Central memory CD8-positive, alpha-beta T cell (primary cell): ENCODE data around the gene TRRAP.
"Not testable (repeated sequence)": the region's sequence is repeated elsewhere in the genome, so short reads cannot be mapped to it uniquely, and the experiment has no call there.

Source experiments
- ATAC-seq: fragments of 150-1000 bp; cut with Tn5 transposase; replicated peaks from 2 replicates; pipeline ENCODE4 v1.10.0; 2022; ENCODE audit warnings: mild to moderate bottlenecking, moderate FRiP score, moderate number of reproducible peaks; ENCODE audit not compliant: poor library complexity, severe bottlenecking; ENCODE audit errors: extremely low read depth
- DNase-seq, 2 donors: peaks; one replicate each; pipeline ENCODE4 v3.0.0; 2021; ENCODE audit warnings: low spot score in 2 of 2
- H3K27ac Mint-ChIP-seq: one replicate; pipeline ENCODE4 v1.8.0; 2022; ENCODE audit warnings: low read depth, mild to moderate bottlenecking, moderate library complexity, mixed read lengths
- H3K27me3 Mint-ChIP-seq: one replicate; pipeline ENCODE4 v1.8.0; 2022; ENCODE audit warnings: mixed read lengths
- H3K36me3 Mint-ChIP-seq: one replicate; pipeline ENCODE4 v1.8.0; 2022; ENCODE audit warnings: mild to moderate bottlenecking, moderate library complexity, mixed read lengths; ENCODE audit not compliant: insufficient read depth
- H3K4me1 Mint-ChIP-seq: one replicate; pipeline ENCODE4 v1.8.0; 2022; ENCODE audit warnings: mixed read lengths
- H3K4me3 Mint-ChIP-seq: one replicate; pipeline ENCODE4 v1.8.0; 2022; ENCODE audit warnings: mild to moderate bottlenecking, moderate library complexity, mixed read lengths
- H3K9me3 Mint-ChIP-seq: one replicate; pipeline ENCODE4 v1.8.0; 2022; ENCODE audit warnings: mixed read lengths

TRRAP gene

DNA sequence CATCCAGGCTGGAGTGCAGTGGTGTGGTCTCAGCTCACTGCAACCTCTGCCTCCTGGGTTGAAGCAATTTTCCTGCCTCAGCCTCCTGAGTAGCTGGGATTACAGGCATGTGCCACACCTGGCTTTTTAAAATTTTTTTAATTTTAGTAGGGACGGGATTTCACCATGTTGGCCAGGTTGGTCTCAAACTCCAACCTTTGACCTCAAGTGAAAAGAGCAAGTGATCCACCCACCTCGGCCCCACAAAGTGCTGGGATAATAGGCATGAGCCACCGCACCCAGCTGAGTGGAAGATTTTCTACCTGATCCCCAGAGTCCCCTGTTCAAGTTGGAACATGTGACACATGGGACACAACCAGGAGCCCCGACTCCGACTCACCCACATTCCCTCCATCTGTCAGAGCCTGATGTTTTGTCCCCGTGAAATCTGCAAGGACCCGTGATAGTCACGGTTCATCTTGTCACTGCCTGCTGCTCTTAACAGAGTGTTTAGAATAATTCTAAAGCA lies 161.1 kb downstream of the TRRAP start:
- H3K4me1 Mint-ChIP-seq, result no peaks in the 10 kb centered on the region
- H3K27me3 Mint-ChIP-seq, result no peaks in the 10 kb centered on the region
- no peaks in the 10 kb centered on the region for H3K9me3 Mint-ChIP-seq
- H3K4me3 Mint-ChIP-seq, result no peak overlapping the region
- ATAC-seq, result no peak
- DNase-seq, result no peak
- no peak overlapping the region for H3K27ac Mint-ChIP-seq
- peaks cover 59% of the 10 kb centered on the region for H3K36me3 Mint-ChIP-seq

DNA sequence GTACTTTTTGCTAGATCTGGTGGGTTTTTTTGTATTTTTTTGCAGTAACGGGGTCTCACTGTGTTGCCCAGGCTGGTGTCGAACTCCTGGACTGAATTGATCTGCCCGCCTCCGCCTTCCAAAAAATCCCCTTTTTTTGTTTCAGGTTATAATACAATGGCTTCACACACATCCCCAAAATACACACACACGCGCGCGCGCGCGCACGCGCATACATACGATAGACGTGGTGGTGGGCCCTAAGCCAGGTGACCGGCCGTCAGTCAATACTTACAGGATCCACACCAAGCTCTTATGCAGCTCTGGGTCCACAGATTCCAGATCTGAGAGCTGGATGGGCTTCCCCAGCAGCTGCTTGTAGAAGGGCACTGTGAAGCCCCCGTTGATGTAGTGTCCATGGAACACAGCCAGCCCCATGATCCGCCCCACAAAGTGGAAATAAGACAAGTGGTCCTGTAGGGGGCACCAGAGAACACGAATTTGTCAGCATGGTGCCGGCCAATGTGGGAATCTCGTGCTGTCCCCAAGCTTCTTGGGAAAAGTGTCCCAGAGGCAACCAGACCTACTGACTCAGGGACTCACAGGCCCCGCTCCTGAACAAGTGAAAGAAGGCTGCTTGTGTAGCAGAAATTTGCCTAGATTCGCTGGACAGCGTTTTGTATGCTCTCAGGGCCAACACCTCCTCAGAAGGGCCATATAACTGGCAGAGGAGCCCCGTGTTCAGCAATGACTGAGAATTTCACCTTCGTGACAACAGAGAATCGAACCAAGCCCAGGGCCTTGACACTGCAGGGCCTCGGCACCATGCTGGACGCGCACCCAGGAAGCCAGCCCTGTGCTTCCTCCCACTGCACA lies 162.0 kb downstream of the TRRAP start:
- Mint-ChIP-seq H3K4me1 (no peaks in the 10 kb centered on the region), H3K4me3 (no peak overlapping the region), H3K27me3 (no peaks in the 10 kb centered on the region), H3K36me3 (peaks cover 65% of the 10 kb centered on the region), H3K9me3 (no peaks in the 10 kb centered on the region), H3K27ac (no peak overlapping the region)
- ATAC-seq (peak; percentile 32), DNase-seq (peak; percentile 25 to 39)

DNA sequence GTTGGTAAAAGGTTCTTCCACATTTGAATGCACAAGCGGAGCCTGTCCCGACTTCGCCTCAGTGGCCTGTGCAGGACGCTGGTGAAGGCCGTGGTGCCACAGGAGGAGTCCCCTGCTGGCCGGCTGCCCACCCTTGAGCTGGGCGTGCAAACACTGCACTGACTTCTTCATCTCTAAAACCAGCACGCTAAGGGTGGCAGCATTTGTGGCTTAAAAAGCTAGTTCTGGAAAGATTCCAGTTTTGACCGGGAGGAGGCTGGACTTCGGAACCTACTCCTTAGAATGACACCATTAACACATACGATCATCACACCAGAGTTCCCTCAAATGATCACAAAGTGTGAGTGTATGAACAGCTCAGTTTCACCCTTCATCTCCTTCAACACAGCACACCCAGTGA lies 163.2 kb downstream of the TRRAP start:
- ATAC-seq (no peak), DNase-seq (no peak)
- Mint-ChIP-seq H3K4me1 (no peaks in the 10 kb centered on the region), H3K27me3 (no peaks in the 10 kb centered on the region), H3K4me3 (no peak overlapping the region), H3K27ac (no peak overlapping the region), H3K9me3 (no peaks in the 10 kb centered on the region), H3K36me3 (peaks cover 65% of the 10 kb centered on the region)

DNA sequence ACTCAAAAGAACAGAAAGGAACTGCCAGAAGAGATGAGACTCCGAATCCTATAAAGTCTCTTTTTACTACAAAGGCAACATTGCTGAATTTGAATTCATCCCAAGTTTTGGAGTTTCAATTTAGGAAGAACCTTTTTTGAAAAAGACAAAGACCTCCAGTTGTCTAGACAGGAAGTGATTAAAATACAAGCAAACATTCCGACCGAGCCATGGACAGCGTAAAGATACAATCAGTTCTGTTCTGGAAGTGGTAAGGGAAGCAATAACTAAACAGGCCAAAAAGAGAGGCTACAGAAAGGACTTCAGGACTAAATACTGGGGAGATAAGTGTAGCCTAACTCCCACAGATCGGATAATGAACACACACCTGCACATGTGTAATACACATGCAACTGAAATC lies 164.6 kb downstream of the TRRAP start:
- DNase-seq, result no peak
- Mint-ChIP-seq H3K9me3 (no peaks in the 10 kb centered on the region), H3K36me3 (peaks cover 61% of the 10 kb centered on the region), H3K27ac (no peak overlapping the region), H3K4me3 (no peak overlapping the region), H3K4me1 (no peaks in the 10 kb centered on the region), H3K27me3 (no peaks in the 10 kb centered on the region)
- no peak for ATAC-seq

DNA sequence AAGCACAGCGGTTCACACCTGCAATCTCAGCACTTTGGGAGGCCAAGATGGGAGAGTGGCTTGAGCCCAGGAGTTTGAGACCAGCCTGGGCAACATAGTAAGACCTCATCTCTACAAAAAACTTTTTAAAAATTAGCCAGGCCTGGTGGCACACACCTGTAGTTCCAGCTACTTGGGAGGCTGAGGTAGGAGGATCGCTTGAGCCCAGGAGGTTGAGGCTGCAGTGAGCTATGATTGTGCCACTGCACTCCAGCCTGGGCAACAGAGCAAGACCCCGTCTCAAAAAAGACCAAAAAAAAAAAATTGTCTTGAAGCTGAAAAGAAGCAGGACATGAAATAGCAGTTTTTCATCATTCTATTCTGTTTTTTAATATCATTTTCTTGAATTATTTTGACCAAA lies 166.5 kb downstream of the TRRAP start:
- not testable (repeated sequence) for H3K4me1 Mint-ChIP-seq, H3K4me3 Mint-ChIP-seq, DNase-seq, H3K27ac Mint-ChIP-seq, H3K9me3 Mint-ChIP-seq, ATAC-seq, H3K27me3 Mint-ChIP-seq
- peaks cover 70% of the 10 kb centered on the region for H3K36me3 Mint-ChIP-seq

DNA sequence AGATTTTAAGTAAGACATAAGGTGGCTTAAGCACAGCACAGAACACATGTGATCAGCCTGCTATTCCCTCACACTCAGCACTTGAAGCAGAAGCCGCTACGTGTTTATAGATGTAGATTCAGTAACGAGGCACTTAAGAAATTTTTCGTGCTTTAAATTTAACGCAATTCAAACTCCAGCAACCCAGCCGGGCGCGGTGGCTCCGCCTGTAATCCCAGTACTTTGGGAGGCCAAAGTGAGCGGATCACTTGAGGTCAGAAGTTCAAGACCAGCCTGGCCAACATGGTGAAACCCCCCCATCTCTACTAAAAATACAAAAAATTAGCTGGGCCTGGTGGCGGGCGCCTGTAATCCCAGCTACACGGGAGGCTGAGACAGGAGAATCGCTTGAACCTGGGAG lies 167.9 kb downstream of the TRRAP start:
- not testable (repeated sequence) for H3K9me3 Mint-ChIP-seq, H3K27me3 Mint-ChIP-seq, H3K4me1 Mint-ChIP-seq, H3K27ac Mint-ChIP-seq, ATAC-seq, H3K4me3 Mint-ChIP-seq, DNase-seq
- H3K36me3 Mint-ChIP-seq, result peaks cover 66% of the 10 kb centered on the region

DNA sequence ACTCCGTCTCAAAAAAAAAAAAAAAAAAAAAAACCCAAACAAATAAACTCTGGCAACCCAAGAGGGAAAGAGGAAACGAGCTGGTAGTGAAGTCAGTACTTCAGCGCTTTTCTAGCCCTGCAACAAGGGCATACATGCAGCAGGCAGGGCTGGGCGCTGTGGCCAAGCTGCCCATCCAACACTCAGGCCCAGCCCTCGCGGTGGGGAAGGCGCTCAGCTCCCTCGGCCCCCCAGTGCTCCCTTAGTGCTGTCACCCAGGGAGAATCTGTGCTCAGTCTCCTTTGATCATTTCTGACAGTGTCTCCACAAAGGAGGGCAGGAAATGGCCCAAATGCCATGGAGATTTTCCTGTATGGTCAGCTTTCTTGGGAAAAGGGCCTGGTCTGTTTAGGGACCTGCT lies 168.4 kb downstream of the TRRAP start:
- Mint-ChIP-seq H3K9me3 (no peaks in the 10 kb centered on the region), H3K27me3 (no peaks in the 10 kb centered on the region), H3K4me3 (no peak overlapping the region), H3K4me1 (no peaks in the 10 kb centered on the region), H3K27ac (no peak overlapping the region), H3K36me3 (peaks cover 66% of the 10 kb centered on the region)
- ATAC-seq, result no peak
- DNase-seq, result no peak

DNA sequence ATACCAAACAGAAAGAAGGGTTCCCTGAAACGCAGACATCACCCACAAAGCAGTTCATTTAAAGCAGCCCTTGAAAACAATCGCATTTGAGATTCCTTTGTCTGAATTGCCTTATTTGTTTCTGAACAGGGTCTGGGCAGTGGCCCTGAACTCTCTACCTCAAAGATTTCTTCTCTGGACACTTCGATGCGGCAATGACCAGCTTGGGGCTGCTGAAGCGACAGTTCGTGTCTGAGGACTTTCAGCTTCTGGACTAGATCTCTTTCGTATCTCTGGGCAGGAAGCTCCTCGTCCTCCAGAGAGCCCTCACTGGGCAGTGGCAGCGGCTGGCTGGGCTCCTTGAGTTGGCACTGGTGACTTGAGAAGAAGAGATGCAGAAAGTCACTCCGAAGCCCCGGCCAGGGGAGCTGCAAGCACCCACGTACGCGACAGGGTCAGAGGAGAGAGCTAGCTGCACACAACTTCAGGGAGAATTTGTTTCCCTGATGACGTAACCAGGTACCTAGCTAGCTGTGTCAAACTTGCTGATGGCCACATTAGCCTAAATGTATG lies 169.3 kb downstream of the TRRAP start:
- no peak overlapping the region for H3K4me3 Mint-ChIP-seq
- H3K9me3 Mint-ChIP-seq, result no peaks in the 10 kb centered on the region
- H3K36me3 Mint-ChIP-seq, result peaks cover 71% of the 10 kb centered on the region
- H3K27me3 Mint-ChIP-seq, result no peaks in the 10 kb centered on the region
- no peaks in the 10 kb centered on the region for H3K4me1 Mint-ChIP-seq
- H3K27ac Mint-ChIP-seq, result no peak overlapping the region
- DNase-seq, result no peak
- no peak for ATAC-seq

DNA sequence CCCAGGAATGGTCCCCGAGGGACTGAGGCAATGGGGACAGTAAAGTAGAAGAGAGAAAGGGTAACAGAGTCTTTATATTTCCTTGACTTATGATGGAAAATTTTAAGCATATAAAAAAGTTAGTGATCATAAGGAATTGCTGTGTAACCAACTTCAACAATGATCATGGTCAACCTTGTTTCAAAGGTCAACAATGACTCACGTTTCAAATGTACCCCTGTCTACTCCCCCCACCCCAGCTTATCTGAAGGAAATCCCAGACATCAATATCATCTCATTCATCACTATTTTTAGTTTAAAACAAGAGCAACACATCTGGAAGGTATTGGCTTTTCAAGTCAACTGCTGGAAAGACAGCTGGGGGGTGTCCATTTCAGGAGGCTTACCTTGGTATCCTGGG lies 172.6 kb downstream of the TRRAP start:
- no peak for ATAC-seq
- peaks cover 53% of the 10 kb centered on the region for H3K36me3 Mint-ChIP-seq
- no peak overlapping the region for H3K27ac Mint-ChIP-seq
- H3K27me3 Mint-ChIP-seq, result no peaks in the 10 kb centered on the region
- H3K4me3 Mint-ChIP-seq, result no peak overlapping the region
- no peaks in the 10 kb centered on the region for H3K9me3 Mint-ChIP-seq
- no peak for DNase-seq
- no peaks in the 10 kb centered on the region for H3K4me1 Mint-ChIP-seq

DNA sequence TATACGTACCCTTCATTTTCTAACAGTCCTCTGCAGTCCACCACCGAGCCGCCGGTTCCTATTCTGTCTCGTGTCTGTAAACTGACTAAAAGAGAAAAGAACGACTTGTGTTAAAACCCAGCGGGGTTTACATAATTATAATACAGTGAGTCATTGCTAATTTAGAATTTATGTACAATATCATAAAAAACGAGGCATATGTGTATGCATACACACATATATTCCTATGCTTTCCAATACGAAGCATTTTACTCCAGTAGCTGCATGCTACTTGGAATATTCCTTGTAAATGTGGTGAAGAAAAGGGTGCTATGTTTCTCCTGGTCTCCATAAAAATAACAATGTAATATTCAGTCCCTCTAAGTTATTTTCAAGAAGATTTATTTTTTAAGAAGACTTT lies 176.4 kb downstream of the TRRAP start:
- no peaks in the 10 kb centered on the region for H3K27me3 Mint-ChIP-seq
- H3K4me3 Mint-ChIP-seq, result no peak overlapping the region
- ATAC-seq (no peak), DNase-seq (no peak)
- no peaks in the 10 kb centered on the region for H3K4me1 Mint-ChIP-seq
- no peaks in the 10 kb centered on the region for H3K9me3 Mint-ChIP-seq
- peaks cover 51% of the 10 kb centered on the region for H3K36me3 Mint-ChIP-seq
- no peak overlapping the region for H3K27ac Mint-ChIP-seq

DNA sequence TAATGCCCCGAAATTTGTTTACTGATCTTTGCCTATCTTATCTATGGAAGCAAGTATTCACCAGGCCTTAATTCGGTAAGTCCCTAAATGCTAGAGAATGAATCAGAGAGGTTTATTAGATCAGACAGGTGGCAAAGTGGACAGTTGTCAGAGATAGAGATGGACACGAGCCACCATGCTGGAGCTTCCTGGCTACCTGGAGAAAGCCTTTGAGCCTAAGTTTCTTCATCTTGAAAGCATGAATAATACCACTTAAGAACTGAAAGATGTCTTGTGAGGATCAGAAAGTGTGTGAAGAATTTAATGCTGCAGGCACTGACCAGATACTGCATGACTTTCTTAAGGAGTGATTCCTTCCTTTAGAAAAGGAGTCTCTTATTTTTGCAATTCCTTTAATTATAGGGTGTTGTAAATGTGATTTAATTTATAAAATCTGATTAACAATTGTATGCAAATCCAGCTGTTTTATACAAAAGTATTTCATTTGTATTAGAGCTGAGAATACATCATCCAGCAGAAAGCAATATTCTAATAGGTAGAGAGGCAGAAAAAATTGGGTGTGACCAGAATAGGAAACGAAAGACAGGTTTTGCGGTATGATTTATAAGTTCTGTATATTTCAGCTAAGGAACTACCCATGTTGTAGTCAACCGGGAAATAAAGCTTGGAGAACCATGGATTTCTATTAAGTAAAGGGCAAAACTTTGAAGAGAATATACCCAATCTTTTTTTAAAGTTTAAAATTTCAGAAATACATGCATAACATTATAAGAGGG lies 182.9 kb downstream of the TRRAP start:
- H3K27ac Mint-ChIP-seq, result no peak overlapping the region
- H3K27me3 Mint-ChIP-seq, result no peaks in the 10 kb centered on the region
- ATAC-seq, result no peak
- peaks cover 7% of the 10 kb centered on the region for H3K4me1 Mint-ChIP-seq
- no peak for DNase-seq
- H3K4me3 Mint-ChIP-seq, result no peak overlapping the region
- H3K36me3 Mint-ChIP-seq, result peaks cover 24% of the 10 kb centered on the region
- H3K9me3 Mint-ChIP-seq, result no peaks in the 10 kb centered on the region
